Neuron (in vitro differentiated cells): Measurements from ENCODE around the gene RPS24.

Experiments used
- H2AFZ ChIP-seq: one replicate; pipeline ENCODE4 v1.6.1; 2013; ENCODE audit warnings: low read depth, mild to moderate bottlenecking, inconsistent platforms, low read length, moderate library complexity
- H3K27me3 ChIP-seq: one replicate; pipeline ENCODE4 v1.6.1; 2013; ENCODE audit warnings: low read length; ENCODE audit not compliant: insufficient read depth
- H3K36me3 ChIP-seq: one replicate; pipeline ENCODE4 v1.6.1; 2013; ENCODE audit warnings: low read length; ENCODE audit not compliant: insufficient read depth
- H3K4me1 ChIP-seq: one replicate; pipeline ENCODE4 v1.6.1; 2013; ENCODE audit warnings: low read length; ENCODE audit not compliant: insufficient read depth
- H3K4me3 ChIP-seq: 2 replicates; pipeline ENCODE4 v1.5.1; 2013; ENCODE audit warnings: mild to moderate bottlenecking, low read length, moderate library complexity
- H3K9me3 ChIP-seq: one replicate; pipeline ENCODE4 v1.6.1; 2013; ENCODE audit warnings: low read length

RPS24 gene

GRCh38 chr10:78010278-78010677, 23.4 kb upstream of the RPS24 start:
- H3K9me3 ChIP-seq, result no peaks in the 10 kb centered on the region
- H3K4me3 ChIP-seq, result no peak overlapping the region
- H3K36me3 ChIP-seq, result peaks cover 89% of the 10 kb centered on the region
- H2AFZ ChIP-seq, result no peak overlapping the region
- H3K4me1 ChIP-seq, result no peaks in the 10 kb centered on the region
- no peaks in the 10 kb centered on the region for H3K27me3 ChIP-seq

- Histone ChIP-seq H3K36me3 (peaks cover 89% of the 10 kb centered on the region), H3K27me3 (no peaks in the 10 kb centered on the region), H2AFZ (no peak overlapping the region), H3K4me1 (no peaks in the 10 kb centered on the region), H3K9me3 (no peaks in the 10 kb centered on the region), H3K4me3 (no peak overlapping the region)
Measured at GRCh38 chr10:78011065-78011464, 22.6 kb upstream of the RPS24 start.

- Histone ChIP-seq H3K36me3 (peaks cover 90% of the 10 kb centered on the region), H3K4me1 (no peaks in the 10 kb centered on the region), H3K9me3 (no peaks in the 10 kb centered on the region), H3K27me3 (no peaks in the 10 kb centered on the region), H2AFZ (no peak overlapping the region), H3K4me3 (no peak overlapping the region)
Measured at GRCh38 chr10:78013564-78013963, 20.1 kb upstream of the RPS24 start.

- no peak overlapping the region for H3K4me3 ChIP-seq
- H3K9me3 ChIP-seq, result no peaks in the 10 kb centered on the region
- no peak overlapping the region for H2AFZ ChIP-seq
- H3K36me3 ChIP-seq, result peaks cover 89% of the 10 kb centered on the region
- no peaks in the 10 kb centered on the region for H3K27me3 ChIP-seq
- H3K4me1 ChIP-seq, result no peaks in the 10 kb centered on the region
Measured at GRCh38 chr10:78015546-78015945, 18.1 kb upstream of the RPS24 start.

GRCh38 chr10:78017856-78018255, 15.8 kb upstream of the RPS24 start:
- no peaks in the 10 kb centered on the region for H3K9me3 ChIP-seq
- H3K27me3 ChIP-seq, result no peaks in the 10 kb centered on the region
- no peak overlapping the region for H3K4me3 ChIP-seq
- H2AFZ ChIP-seq, result no peak overlapping the region
- H3K4me1 ChIP-seq, result no peaks in the 10 kb centered on the region
- H3K36me3 ChIP-seq, result peaks cover 88% of the 10 kb centered on the region

GRCh38 chr10:78019264-78019663, 14.4 kb upstream of the RPS24 start:
- Histone ChIP-seq H3K4me3 (no peak overlapping the region), H3K9me3 (no peaks in the 10 kb centered on the region), H3K36me3 (peaks cover 88% of the 10 kb centered on the region), H3K27me3 (no peaks in the 10 kb centered on the region), H2AFZ (no peak overlapping the region), H3K4me1 (no peaks in the 10 kb centered on the region)

GRCh38 chr10:78021201-78021600, 12.5 kb upstream of the RPS24 start:
- Histone ChIP-seq H3K9me3 (no peaks in the 10 kb centered on the region), H3K36me3 (peaks cover 90% of the 10 kb centered on the region)

GRCh38 chr10:78023741-78024140, 9.9 kb upstream of the RPS24 start:
- no peaks in the 10 kb centered on the region for H3K9me3 ChIP-seq
- peaks cover 9% of the 10 kb centered on the region for H3K4me1 ChIP-seq
- H2AFZ ChIP-seq, result no peak overlapping the region
- H3K27me3 ChIP-seq, result no peaks in the 10 kb centered on the region
- H3K4me3 ChIP-seq, result no peak overlapping the region
- H3K36me3 ChIP-seq, result peaks cover 71% of the 10 kb centered on the region

More at GRCh38 chr10:78021201-78021600, 12.5 kb upstream of the RPS24 start:
- H3K27me3 ChIP-seq, result no peaks in the 10 kb centered on the region
- H2AFZ ChIP-seq, result no peak overlapping the region
- H3K4me1 ChIP-seq, result no peaks in the 10 kb centered on the region
- no peak overlapping the region for H3K4me3 ChIP-seq

GRCh38 chr10:78025685-78026364, 7.8 kb upstream of the RPS24 start:
- peaks cover 9% of the 10 kb centered on the region for H3K4me1 ChIP-seq
- peaks cover 56% of the 10 kb centered on the region for H3K36me3 ChIP-seq
- no peaks in the 10 kb centered on the region for H3K9me3 ChIP-seq
- no peak overlapping the region for H2AFZ ChIP-seq
- no peak overlapping the region for H3K4me3 ChIP-seq
- no peaks in the 10 kb centered on the region for H3K27me3 ChIP-seq

GRCh38 chr10:78028438-78029268, 5.0 kb upstream of the RPS24 start:
- peaks cover 29% of the 10 kb centered on the region for H3K36me3 ChIP-seq
- peak overlapping the region; percentile 70 for H3K4me3 ChIP-seq
- H3K9me3 ChIP-seq, result no peaks in the 10 kb centered on the region
- peak overlapping the region; percentile 47 for H2AFZ ChIP-seq
- no peaks in the 10 kb centered on the region for H3K27me3 ChIP-seq
- H3K4me1 ChIP-seq, result peaks cover 9% of the 10 kb centered on the region

GRCh38 chr10:78029269-78030226, 4.1 kb upstream of the RPS24 start, which contains the start of gene POLR3A:
Gene POLR3A, minus strand, starts transcription at chr10:78029515. Its CDS starts 108 bp downstream, at chr10:78029407.
- Histone ChIP-seq H3K36me3 (peaks cover 20% of the 10 kb centered on the region), H3K4me1 (peaks cover 12% of the 10 kb centered on the region), H3K4me3 (peak within 1 kb of the TSS; percentile 70), H3K27me3 (no peaks in the 10 kb centered on the region), H3K9me3 (no peaks in the 10 kb centered on the region), H2AFZ (peak within 1 kb of the TSS; percentile 47)

GRCh38 chr10:78033387-78033636, 351 bp upstream of the RPS24 start:
- peaks cover 20% of the 10 kb centered on the region for H3K4me1 ChIP-seq
- H3K4me3 ChIP-seq, result peak overlapping the region; percentile 80
- no peaks in the 10 kb centered on the region for H3K9me3 ChIP-seq
- H3K27me3 ChIP-seq, result no peaks in the 10 kb centered on the region
- no peak overlapping the region for H2AFZ ChIP-seq
- peaks cover 32% of the 10 kb centered on the region for H3K36me3 ChIP-seq

GRCh38 chr10:78035025-78035424, 1.4 kb downstream of the RPS24 start:
- Histone ChIP-seq H3K9me3 (no peaks in the 10 kb centered on the region), H3K27me3 (no peaks in the 10 kb centered on the region), H2AFZ (no peak overlapping the region), H3K36me3 (peaks cover 48% of the 10 kb centered on the region), H3K4me3 (peak overlapping the region; percentile 80), H3K4me1 (peaks cover 18% of the 10 kb centered on the region)
